Measurements from ENCODE around the gene PDXDC1.
"Not testable (repeated sequence)": the region's sequence is repeated elsewhere in the genome, so short reads cannot be mapped to it uniquely, and the experiment has no call there.

DNA sequence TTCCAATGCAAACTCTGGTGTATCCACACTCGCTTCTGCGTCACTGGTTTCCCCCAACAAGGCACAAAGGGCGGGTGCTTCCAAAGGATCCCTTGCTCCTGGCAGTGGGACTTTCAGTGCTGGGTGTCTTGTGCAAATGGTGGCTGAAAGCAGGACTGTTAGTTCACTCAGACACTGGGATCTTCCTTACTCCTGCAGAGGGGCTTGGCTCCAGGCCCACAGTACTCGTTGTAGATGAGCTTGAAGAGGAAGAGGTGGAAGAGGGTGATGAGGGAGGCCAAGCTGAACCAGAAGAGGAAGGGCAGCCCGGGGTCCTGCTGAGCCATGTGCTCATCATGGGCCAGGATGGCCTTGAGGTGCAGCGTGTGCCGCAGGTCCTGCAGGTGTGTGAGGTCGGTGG, 13.3 kb downstream of the PDXDC1 start:
- TF ChIP-seq, protein P1, sequence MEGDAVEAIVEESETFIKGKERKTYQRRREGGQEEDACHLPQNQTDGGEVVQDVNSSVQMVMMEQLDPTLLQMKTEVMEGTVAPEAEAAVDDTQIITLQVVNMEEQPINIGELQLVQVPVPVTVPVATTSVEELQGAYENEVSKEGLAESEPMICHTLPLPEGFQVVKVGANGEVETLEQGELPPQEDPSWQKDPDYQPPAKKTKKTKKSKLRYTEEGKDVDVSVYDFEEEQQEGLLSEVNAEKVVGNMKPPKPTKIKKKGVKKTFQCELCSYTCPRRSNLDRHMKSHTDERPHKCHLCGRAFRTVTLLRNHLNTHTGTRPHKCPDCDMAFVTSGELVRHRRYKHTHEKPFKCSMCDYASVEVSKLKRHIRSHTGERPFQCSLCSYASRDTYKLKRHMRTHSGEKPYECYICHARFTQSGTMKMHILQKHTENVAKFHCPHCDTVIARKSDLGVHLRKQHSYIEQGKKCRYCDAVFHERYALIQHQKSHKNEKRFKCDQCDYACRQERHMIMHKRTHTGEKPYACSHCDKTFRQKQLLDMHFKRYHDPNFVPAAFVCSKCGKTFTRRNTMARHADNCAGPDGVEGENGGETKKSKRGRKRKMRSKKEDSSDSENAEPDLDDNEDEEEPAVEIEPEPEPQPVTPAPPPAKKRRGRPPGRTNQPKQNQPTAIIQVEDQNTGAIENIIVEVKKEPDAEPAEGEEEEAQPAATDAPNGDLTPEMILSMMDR (IDR thresholded peaks at IDR 0.05; ENCODE audit: insufficient read depth, low read depth, low read length), result not testable (repeated sequence)
- not testable (repeated sequence) for TF ChIP-seq EZH2 (IDR thresholded peaks at IDR 0.05; ENCODE audit: insufficient read depth, low read length)

All from astrocyte (in vitro differentiated cells and primary cell).